ENCODE results near the gene THAP5. TPM values are rescaled to one million over a fixed set of nuclear protein-coding genes. Genes with fewer than 3 reads are reported as not detected.
"Not testable (repeated sequence)": the region's sequence is repeated elsewhere in the genome, so short reads cannot be mapped to it uniquely, and the experiment has no call there.

The THAP5 gene
- total RNA-seq, 3 donors from 2014 or later = 29.0 to 35.4 (median 31.7) TPM

DNA sequence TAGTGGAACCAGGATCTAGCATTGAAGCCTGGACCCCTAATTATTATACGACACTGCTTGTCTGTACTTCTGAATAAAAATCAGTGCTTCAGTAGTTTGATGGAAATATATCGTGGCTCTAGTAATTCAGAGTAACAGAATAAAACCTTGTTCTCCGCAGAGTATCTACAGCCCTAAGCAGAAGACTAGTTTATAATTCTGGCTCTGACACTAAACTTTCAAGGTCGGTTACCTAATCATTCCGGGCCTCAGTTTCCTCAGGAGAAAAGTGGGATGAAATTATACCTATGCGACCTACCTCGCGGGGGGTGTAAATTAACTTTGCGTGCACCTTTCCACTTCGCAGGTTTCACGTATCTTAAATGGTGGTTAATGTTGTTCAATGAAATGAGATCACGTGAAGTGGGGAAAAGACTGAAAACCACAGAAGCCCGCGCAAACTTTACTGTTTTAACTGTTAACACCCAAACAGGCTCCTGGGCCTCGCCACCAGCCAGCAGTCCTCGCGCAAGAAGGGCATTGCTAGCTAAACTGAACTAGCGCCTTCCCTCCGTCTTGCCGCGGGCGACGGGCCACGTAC is 615 bp downstream of the THAP5 start:
- no peaks in the 10 kb centered on the region for H3K27me3 Mint-ChIP-seq (ENCODE audit: low read depth)
- ATAC-seq (no peak), DNase-seq (no peak)
- H3K4me3 Mint-ChIP-seq = peak overlapping the region; percentile 96
- H3K4me1 Mint-ChIP-seq (ENCODE audit: low read depth) = peaks cover 50% of the 10 kb centered on the region
- peaks cover 32% of the 10 kb centered on the region for H3K36me3 Mint-ChIP-seq (ENCODE audit: insufficient read depth)
- no peaks in the 10 kb centered on the region for H3K9me3 Mint-ChIP-seq

DNA sequence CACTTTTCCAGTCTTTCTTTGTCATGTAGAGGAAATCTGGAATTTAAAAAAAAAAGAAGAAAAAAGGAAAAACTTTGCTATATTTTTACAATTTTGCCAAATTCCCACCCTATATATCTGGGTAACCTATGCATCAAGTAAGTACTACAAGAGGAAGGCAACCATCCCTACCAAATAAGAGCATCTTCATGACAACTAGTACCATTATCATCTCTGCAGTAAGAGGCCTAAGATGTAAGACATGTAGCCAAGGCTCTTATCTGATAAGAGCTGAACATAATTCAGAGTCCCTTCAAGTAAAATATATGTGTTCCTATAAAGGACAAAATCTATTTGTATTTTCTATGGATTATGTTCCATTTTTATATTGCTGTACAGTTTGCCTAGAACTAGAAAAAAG is 3.5 kb downstream of the THAP5 start:
- Mint-ChIP-seq H3K9me3 (no peaks in the 10 kb centered on the region), H3K36me3 (ENCODE audit: insufficient read depth) (peaks cover 31% of the 10 kb centered on the region), H3K4me1 (ENCODE audit: low read depth) (peaks cover 29% of the 10 kb centered on the region), H3K27me3 (ENCODE audit: low read depth) (no peaks in the 10 kb centered on the region), H3K4me3 (no peak overlapping the region)
- DNase-seq (no peak), ATAC-seq (no peak)

GRCh38 chr7:108561047-108561619 is 8.4 kb downstream of the THAP5 start:
- H3K4me1 Mint-ChIP-seq (ENCODE audit: low read depth) = peaks cover 10% of the 10 kb centered on the region
- H3K9me3 Mint-ChIP-seq = peaks cover 19% of the 10 kb centered on the region
- no peak for DNase-seq
- H3K36me3 Mint-ChIP-seq (ENCODE audit: insufficient read depth) = peaks cover 43% of the 10 kb centered on the region
- H3K4me3 Mint-ChIP-seq = no peak overlapping the region
- no peak for ATAC-seq
- H3K27me3 Mint-ChIP-seq (ENCODE audit: low read depth) = no peaks in the 10 kb centered on the region

DNA sequence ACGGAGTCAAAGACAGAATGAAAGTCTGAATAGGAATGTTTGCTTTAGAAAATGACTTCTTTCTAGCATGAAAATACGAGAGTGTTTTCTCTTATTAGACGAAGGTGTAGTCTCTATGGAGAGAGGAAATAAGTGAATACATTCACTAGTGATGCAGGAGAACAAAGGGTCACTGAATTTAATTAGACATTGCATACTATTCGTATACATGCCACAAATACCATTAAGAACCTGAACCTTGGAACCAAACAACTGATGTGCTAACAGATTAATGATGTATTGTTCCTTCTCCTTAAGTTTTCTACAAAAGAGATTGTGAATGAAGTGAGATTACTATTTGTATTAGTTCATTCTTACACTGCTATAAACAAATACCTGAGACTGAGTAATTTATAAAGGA is 10.3 kb downstream of the THAP5 start:
- H3K4me3 Mint-ChIP-seq = no peak overlapping the region
- DNase-seq (no peak), ATAC-seq (no peak)
- H3K4me1 Mint-ChIP-seq (ENCODE audit: low read depth) = peaks cover 4% of the 10 kb centered on the region
- peaks cover 19% of the 10 kb centered on the region for H3K9me3 Mint-ChIP-seq
- no peaks in the 10 kb centered on the region for H3K27me3 Mint-ChIP-seq (ENCODE audit: low read depth)
- peaks cover 28% of the 10 kb centered on the region for H3K36me3 Mint-ChIP-seq (ENCODE audit: insufficient read depth)

GRCh38 chr7:108557617-108558016 is 11.9 kb downstream of the THAP5 start:
- Mint-ChIP-seq H3K27me3 (ENCODE audit: low read depth) (no peaks in the 10 kb centered on the region), H3K36me3 (ENCODE audit: insufficient read depth) (peaks cover 23% of the 10 kb centered on the region), H3K4me1 (ENCODE audit: low read depth) (no peaks in the 10 kb centered on the region), H3K4me3 (no peak overlapping the region), H3K9me3 (peaks cover 19% of the 10 kb centered on the region)
- no peak for DNase-seq
- no peak for ATAC-seq

DNA sequence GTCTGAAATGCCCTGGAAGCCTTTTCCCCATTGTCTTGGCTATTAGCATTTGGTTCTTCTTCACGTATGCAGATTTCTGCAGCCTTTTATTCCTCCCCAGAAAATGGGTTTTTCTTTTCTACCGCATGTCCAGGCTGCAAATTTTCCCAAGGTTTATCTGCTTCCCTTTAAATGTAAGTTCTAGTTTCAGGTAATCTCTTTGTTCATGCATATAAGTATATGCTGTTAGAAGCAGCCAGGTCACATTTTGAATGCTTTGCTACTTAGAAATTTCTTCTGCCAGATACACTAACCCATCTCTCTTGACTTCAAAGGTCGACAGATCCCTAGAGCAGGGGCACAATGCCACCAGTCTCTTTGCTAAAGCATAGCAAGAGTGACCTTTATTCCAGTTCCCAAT is 12.3 kb downstream of the THAP5 start:
- Mint-ChIP-seq H3K36me3 (ENCODE audit: insufficient read depth) (peaks cover 21% of the 10 kb centered on the region), H3K27me3 (ENCODE audit: low read depth) (no peaks in the 10 kb centered on the region), H3K9me3 (peaks cover 19% of the 10 kb centered on the region), H3K4me3 (no peak overlapping the region), H3K4me1 (ENCODE audit: low read depth) (peaks cover under 1% of the 10 kb centered on the region)
- ATAC-seq = no peak
- no peak for DNase-seq

DNA sequence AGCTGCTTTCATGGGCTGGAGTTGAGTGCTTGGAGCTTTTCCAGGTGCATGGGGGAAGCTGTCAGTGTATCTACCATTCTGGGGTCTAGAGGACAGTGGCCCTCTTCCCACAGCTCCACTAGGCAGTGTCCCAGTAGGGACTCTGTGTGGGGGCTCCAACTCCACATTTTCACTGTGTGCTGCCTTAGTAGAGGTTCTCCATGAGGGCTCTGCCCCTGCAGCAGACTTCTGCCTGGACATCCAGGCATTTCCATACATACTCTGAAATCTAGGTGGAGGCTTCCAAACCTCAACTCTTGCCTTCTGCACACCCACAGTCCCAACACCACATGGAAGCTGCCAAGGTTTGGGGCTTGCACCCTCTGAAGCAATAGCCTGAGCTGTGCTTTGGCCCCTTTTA is 12.8 kb downstream of the THAP5 start:
- DNase-seq; ATAC-seq; H3K4me1 Mint-ChIP-seq (ENCODE audit: low read depth); H3K4me3 Mint-ChIP-seq; H3K27me3 Mint-ChIP-seq (ENCODE audit: low read depth): not testable (repeated sequence)
- peaks cover 19% of the 10 kb centered on the region for H3K9me3 Mint-ChIP-seq
- peaks cover 20% of the 10 kb centered on the region for H3K36me3 Mint-ChIP-seq (ENCODE audit: insufficient read depth)

- not testable (repeated sequence) for H3K4me1 Mint-ChIP-seq (ENCODE audit: low read depth); H3K36me3 Mint-ChIP-seq (ENCODE audit: insufficient read depth); H3K27me3 Mint-ChIP-seq (ENCODE audit: low read depth); H3K4me3 Mint-ChIP-seq; ATAC-seq; H3K9me3 Mint-ChIP-seq; DNase-seq
Observed at GRCh38 chr7:108548141-108548896, 21.2 kb downstream of the THAP5 start.

DNA sequence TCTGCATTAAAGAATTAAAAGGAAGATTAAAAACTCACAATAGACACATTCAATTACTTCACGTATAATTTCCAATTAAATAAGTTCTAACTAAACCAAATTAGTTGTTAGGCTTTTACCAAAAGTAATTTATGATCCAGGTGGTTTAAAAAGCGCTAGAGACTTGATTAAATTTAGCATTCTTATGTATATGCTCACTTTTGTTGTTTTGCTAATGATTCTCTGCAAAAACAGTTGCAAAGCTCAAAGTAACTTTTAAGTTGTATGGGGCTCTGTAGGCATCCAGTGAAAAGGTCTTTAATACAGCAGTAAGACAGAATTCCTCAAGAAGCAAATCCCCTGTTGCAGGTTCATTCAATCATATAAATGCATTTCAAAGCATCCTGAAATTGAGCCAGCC is 28.0 kb downstream of the THAP5 start:
- Mint-ChIP-seq H3K4me3 (no peak overlapping the region), H3K9me3 (no peaks in the 10 kb centered on the region), H3K4me1 (ENCODE audit: low read depth) (no peaks in the 10 kb centered on the region), H3K27me3 (ENCODE audit: low read depth) (peaks cover 6% of the 10 kb centered on the region), H3K36me3 (ENCODE audit: insufficient read depth) (no peaks in the 10 kb centered on the region)
- no peak for ATAC-seq
- DNase-seq = no peak

- peaks cover 12% of the 10 kb centered on the region for H3K27me3 Mint-ChIP-seq (ENCODE audit: low read depth)
- not testable (repeated sequence) for H3K4me1 Mint-ChIP-seq (ENCODE audit: low read depth); DNase-seq; H3K4me3 Mint-ChIP-seq; H3K9me3 Mint-ChIP-seq; H3K36me3 Mint-ChIP-seq (ENCODE audit: insufficient read depth); ATAC-seq
Observed at GRCh38 chr7:108538685-108539084, 30.8 kb downstream of the THAP5 start.

DNA sequence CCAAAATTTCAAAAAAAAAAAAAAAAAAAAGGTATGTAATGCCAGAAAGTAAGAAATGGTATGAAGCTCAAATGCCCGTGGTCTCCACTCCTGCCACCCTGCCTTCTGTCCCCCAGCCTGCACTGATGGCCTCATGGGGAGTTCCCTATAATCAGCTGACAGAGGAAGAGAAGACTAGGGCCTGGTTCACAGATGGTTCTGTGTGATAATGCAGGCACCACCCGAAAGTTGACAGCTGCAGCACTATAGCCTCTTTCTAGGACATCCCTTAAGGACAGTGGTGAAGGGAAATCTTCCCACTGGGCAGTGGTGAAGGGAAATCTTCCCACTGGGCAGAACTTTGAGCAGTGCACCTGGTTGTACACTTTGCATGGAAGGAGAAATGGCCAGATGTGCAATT is 31.3 kb downstream of the THAP5 start:
- not testable (repeated sequence) for H3K9me3 Mint-ChIP-seq; DNase-seq; H3K36me3 Mint-ChIP-seq (ENCODE audit: insufficient read depth); H3K4me3 Mint-ChIP-seq; ATAC-seq; H3K4me1 Mint-ChIP-seq (ENCODE audit: low read depth)
- peaks cover 12% of the 10 kb centered on the region for H3K27me3 Mint-ChIP-seq (ENCODE audit: low read depth)

GRCh38 chr7:108537229-108537628 is 32.3 kb downstream of the THAP5 start:
- Mint-ChIP-seq H3K4me1 (ENCODE audit: low read depth) (no peaks in the 10 kb centered on the region), H3K36me3 (ENCODE audit: insufficient read depth) (no peaks in the 10 kb centered on the region), H3K27me3 (ENCODE audit: low read depth) (peaks cover 15% of the 10 kb centered on the region), H3K4me3 (no peak overlapping the region), H3K9me3 (no peaks in the 10 kb centered on the region)
- DNase-seq (no peak), ATAC-seq (no peak)

- ATAC-seq = no peak
- H3K9me3 Mint-ChIP-seq = no peaks in the 10 kb centered on the region
- no peaks in the 10 kb centered on the region for H3K4me1 Mint-ChIP-seq (ENCODE audit: low read depth)
- H3K4me3 Mint-ChIP-seq = no peak overlapping the region
- no peaks in the 10 kb centered on the region for H3K36me3 Mint-ChIP-seq (ENCODE audit: insufficient read depth)
- H3K27me3 Mint-ChIP-seq (ENCODE audit: low read depth) = peaks cover 15% of the 10 kb centered on the region
- no peak for DNase-seq
Observed at GRCh38 chr7:108535744-108536143, 33.8 kb downstream of the THAP5 start.

DNA sequence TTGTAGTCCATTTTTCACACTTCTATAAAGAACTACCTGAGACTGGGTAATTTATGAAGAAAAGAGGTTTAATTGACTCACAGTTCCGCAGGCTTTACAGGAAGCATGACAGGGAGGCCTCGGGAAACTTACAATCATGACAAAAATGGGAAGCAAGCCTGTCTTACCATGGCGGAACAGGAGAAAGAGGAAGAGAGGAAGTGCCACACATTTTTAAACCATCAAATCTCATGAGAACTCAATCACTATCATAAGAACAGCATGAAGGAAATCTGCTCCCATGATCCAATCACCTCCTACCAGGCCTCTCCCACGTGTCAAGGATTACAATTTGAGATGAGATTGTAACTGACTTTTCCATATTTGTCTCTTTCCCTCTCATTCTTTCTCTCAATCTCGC is 34.2 kb downstream of the THAP5 start:
- ATAC-seq (no peak), DNase-seq (no peak)
- Mint-ChIP-seq H3K27me3 (ENCODE audit: low read depth) (peaks cover 15% of the 10 kb centered on the region), H3K4me1 (ENCODE audit: low read depth) (no peaks in the 10 kb centered on the region), H3K4me3 (no peak overlapping the region), H3K9me3 (no peaks in the 10 kb centered on the region), H3K36me3 (ENCODE audit: insufficient read depth) (no peaks in the 10 kb centered on the region)

DNA sequence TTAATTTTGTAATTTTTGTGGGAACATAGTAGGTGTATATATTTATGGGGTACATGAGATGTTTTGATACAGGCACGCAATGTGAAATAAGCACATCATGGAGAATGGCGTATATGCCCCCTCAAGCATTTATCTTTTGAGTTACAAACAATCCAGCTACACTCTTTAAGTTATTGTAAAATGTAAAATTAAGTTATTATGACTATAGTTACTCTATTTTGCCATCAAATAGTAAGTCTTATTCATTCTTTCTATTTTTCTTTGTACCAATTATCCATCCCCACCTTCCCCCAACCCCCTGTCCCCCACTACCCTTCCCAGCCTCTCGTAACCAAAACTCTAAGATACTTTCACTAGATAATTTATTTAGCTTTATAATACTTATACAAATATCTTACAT is 35.8 kb downstream of the THAP5 start:
- H3K36me3 Mint-ChIP-seq (ENCODE audit: insufficient read depth) = no peaks in the 10 kb centered on the region
- DNase-seq (no peak), ATAC-seq (no peak)
- no peak overlapping the region for H3K4me3 Mint-ChIP-seq
- no peaks in the 10 kb centered on the region for H3K4me1 Mint-ChIP-seq (ENCODE audit: low read depth)
- H3K9me3 Mint-ChIP-seq = no peaks in the 10 kb centered on the region
- H3K27me3 Mint-ChIP-seq (ENCODE audit: low read depth) = peaks cover 15% of the 10 kb centered on the region

Data from activated T-cell treated with anti-CD3 and anti-CD28 coated beads, Interleukin-2, amount 50 U/mL, for 4 hours (primary cell).